LNCAP (cell line): Measurements from ENCODE around the gene SKI.

Source experiments
- CTCF ChIP-seq: fragments of 450-650 bp; IDR thresholded peaks from 2 replicates; pipeline ENCODE4 v1.5.1; 2017; ENCODE audit warnings: mild to moderate bottlenecking

Gene SKI

GRCh38 chr1:2183937-2184334 lies 44.2 kb upstream of the SKI start:
- TF ChIP-seq CTCF, result no peak

GRCh38 chr1:2184531-2184930 lies 43.6 kb upstream of the SKI start:
- TF ChIP-seq CTCF, result no peak

GRCh38 chr1:2184934-2185333 lies 43.2 kb upstream of the SKI start:
- TF ChIP-seq CTCF, result no peak

- TF ChIP-seq CTCF, result no peak
Observed at GRCh38 chr1:2185880-2186855, 42.0 kb upstream of the SKI start.

GRCh38 chr1:2186901-2187300 lies 41.2 kb upstream of the SKI start:
- no peak for TF ChIP-seq CTCF

- no peak for TF ChIP-seq CTCF
Observed at GRCh38 chr1:2187619-2188018, 40.5 kb upstream of the SKI start.

GRCh38 chr1:2188336-2188735 lies 39.8 kb upstream of the SKI start:
- no peak for TF ChIP-seq CTCF
